ENCODE data around the gene ESAM. TPM values are rescaled to one million over a fixed set of nuclear protein-coding genes. Genes with fewer than 3 reads are reported as not detected.
A peak's percentile ranks its signal among the peaks of the same experiment; 100 is the strongest.

ESAM gene
- total and polyA plus RNA-seq, 4 donors, result 4.0 to 15.6 (median 9.9) TPM

GRCh38 chr11:124760806-124761205, 1.3 kb downstream of the ESAM start:
- Histone ChIP-seq H3K4me3 (ENCODE audit: low read depth in 1 of 3, low read length in 3 of 3) (peak overlapping the region in 2 of 3 donors; percentile 15 to 60), H3K36me3 (ENCODE audit: control insufficient read depth in 4 of 4, insufficient read depth in 3 of 4, low read depth in 1 of 4, low read length in 3 of 4) (no peaks in the 10 kb centered on the region), H3K4me1 (ENCODE audit: control insufficient read depth in 4 of 4, insufficient read depth in 4 of 4, low read length in 3 of 4) (peaks cover 18 to 39% (median 22%) of the 10 kb centered on the region in 4 donors), H3K9ac (ENCODE audit: low read depth in 1 of 2, low read length in 2 of 2) (no peak overlapping the region), H3K27me3 (ENCODE audit: control insufficient read depth in 4 of 4, insufficient read depth in 4 of 4, low read length in 3 of 4) (peaks cover 0 to 8% (median 5%) of the 10 kb centered on the region in 4 donors), H3K9me3 (ENCODE audit: control insufficient read depth in 4 of 4, low read length in 3 of 4) (no peaks in the 10 kb centered on the region), H3K27ac (ENCODE audit: low read depth in 1 of 2, low read length in 2 of 2) (peak overlapping the region; percentile 82 to 84)
- TF ChIP-seq, protein P1, sequence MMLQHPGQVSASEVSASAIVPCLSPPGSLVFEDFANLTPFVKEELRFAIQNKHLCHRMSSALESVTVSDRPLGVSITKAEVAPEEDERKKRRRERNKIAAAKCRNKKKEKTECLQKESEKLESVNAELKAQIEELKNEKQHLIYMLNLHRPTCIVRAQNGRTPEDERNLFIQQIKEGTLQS (IDR thresholded peaks at IDR 0.05), result no peak
- no peak for DNase-seq (ENCODE audit: low spot score)
- WGBS, result 60% methylated on average over 3 of the region's 3 CpGs

DNA sequence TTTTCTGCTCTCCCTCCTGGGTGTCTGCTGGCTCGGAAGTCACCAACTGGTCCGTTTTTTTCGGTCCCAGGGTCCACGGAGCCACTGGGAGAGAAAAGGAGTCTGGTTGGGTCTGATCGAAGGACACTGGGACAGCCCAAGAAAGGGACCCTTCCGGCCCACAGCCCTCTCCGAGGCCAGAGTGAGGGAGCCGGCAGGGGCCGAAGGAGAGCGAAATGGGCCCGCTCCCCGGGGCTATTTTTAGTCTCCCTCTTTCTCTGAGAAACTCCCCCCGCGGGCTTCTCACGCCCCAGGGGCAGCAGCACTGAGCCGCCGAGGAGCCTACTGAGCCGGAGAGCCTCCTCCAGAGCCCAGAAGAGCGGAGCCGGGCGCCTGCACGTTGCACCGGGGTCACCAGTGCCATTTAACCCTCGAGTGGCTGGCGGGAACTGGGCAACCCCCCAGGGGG, 1.9 kb downstream of the ESAM start:
- Histone ChIP-seq H3K4me1 (ENCODE audit: control insufficient read depth in 4 of 4, insufficient read depth in 4 of 4, low read length in 3 of 4) (peaks cover 18 to 39% (median 22%) of the 10 kb centered on the region in 4 donors), H3K27ac (ENCODE audit: low read depth in 1 of 2, low read length in 2 of 2) (peak overlapping the region; percentile 82 to 84), H3K27me3 (ENCODE audit: control insufficient read depth in 4 of 4, insufficient read depth in 4 of 4, low read length in 3 of 4) (peaks cover 0 to 8% (median 5%) of the 10 kb centered on the region in 4 donors), H3K9ac (ENCODE audit: low read depth in 1 of 2, low read length in 2 of 2) (no peak overlapping the region), H3K36me3 (ENCODE audit: control insufficient read depth in 4 of 4, insufficient read depth in 3 of 4, low read depth in 1 of 4, low read length in 3 of 4) (no peaks in the 10 kb centered on the region), H3K9me3 (ENCODE audit: control insufficient read depth in 4 of 4, low read length in 3 of 4) (no peaks in the 10 kb centered on the region), H3K4me3 (ENCODE audit: low read depth in 1 of 3, low read length in 3 of 3) (peak overlapping the region in 2 of 3 donors; percentile 15 to 60)
- 16% methylated on average over 25 of the region's 25 CpGs for WGBS
- no peak for DNase-seq (ENCODE audit: low spot score)
- no peak for TF ChIP-seq SP1 (IDR thresholded peaks at IDR 0.05)
- TF ChIP-seq FOXA1 (IDR thresholded peaks at IDR 0.05), result no peak
- TF ChIP-seq GABPA (IDR thresholded peaks at IDR 0.05 in 1 of 2, conservative IDR thresholded peaks at IDR 0.05 in 1 of 2), result no peak
- TF ChIP-seq HNF4A (conservative IDR thresholded peaks at IDR 0.05), result no peak

GRCh38 chr11:124759266-124760204, 2.6 kb downstream of the ESAM start:
- TF ChIP-seq NR2F2 (IDR thresholded peaks at IDR 0.05) (peak; percentile 81), FOXA1 (IDR thresholded peaks at IDR 0.05) (no peak), JUND (IDR thresholded peaks at IDR 0.05) (no peak), MAX (IDR thresholded peaks at IDR 0.05) (peak; percentile 37), SP1 (IDR thresholded peaks at IDR 0.05) (peak; percentile 47), RXRA (IDR thresholded peaks at IDR 0.05) (no peak), HNF4A (conservative IDR thresholded peaks at IDR 0.05) (no peak), RAD21 (IDR thresholded peaks at IDR 0.05) (peak in 1 of 2 donors; percentile 9), HNF4G (IDR thresholded peaks at IDR 0.05) (no peak)
- TF ChIP-seq, protein P1 (IDR thresholded peaks at IDR 0.05), result no peak
- TF ChIP-seq, protein P2, sequence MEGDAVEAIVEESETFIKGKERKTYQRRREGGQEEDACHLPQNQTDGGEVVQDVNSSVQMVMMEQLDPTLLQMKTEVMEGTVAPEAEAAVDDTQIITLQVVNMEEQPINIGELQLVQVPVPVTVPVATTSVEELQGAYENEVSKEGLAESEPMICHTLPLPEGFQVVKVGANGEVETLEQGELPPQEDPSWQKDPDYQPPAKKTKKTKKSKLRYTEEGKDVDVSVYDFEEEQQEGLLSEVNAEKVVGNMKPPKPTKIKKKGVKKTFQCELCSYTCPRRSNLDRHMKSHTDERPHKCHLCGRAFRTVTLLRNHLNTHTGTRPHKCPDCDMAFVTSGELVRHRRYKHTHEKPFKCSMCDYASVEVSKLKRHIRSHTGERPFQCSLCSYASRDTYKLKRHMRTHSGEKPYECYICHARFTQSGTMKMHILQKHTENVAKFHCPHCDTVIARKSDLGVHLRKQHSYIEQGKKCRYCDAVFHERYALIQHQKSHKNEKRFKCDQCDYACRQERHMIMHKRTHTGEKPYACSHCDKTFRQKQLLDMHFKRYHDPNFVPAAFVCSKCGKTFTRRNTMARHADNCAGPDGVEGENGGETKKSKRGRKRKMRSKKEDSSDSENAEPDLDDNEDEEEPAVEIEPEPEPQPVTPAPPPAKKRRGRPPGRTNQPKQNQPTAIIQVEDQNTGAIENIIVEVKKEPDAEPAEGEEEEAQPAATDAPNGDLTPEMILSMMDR (IDR thresholded peaks at IDR 0.05; ENCODE audit: low read depth, low read length, missing input control), result no peak
- peak overlapping the region; percentile 82 to 84 for H3K27ac ChIP-seq (ENCODE audit: low read depth in 1 of 2, low read length in 2 of 2)
- H3K36me3 ChIP-seq (ENCODE audit: control insufficient read depth in 4 of 4, insufficient read depth in 3 of 4, low read depth in 1 of 4, low read length in 3 of 4), result no peaks in the 10 kb centered on the region
- no peaks in the 10 kb centered on the region for H3K9me3 ChIP-seq (ENCODE audit: control insufficient read depth in 4 of 4, low read length in 3 of 4)
- peak; percentile 33 for DNase-seq (ENCODE audit: low spot score)
- H3K4me1 ChIP-seq (ENCODE audit: control insufficient read depth in 4 of 4, insufficient read depth in 4 of 4, low read length in 3 of 4), result peaks cover 18 to 39% (median 22%) of the 10 kb centered on the region in 4 donors
- WGBS, result 20% methylated on average over 52 of the region's 52 CpGs
- peaks cover 0 to 8% (median 5%) of the 10 kb centered on the region in 4 donors for H3K27me3 ChIP-seq (ENCODE audit: control insufficient read depth in 4 of 4, insufficient read depth in 4 of 4, low read length in 3 of 4)
- H3K9ac ChIP-seq (ENCODE audit: low read depth in 1 of 2, low read length in 2 of 2), result no peak overlapping the region
- H3K4me3 ChIP-seq (ENCODE audit: low read depth in 1 of 3, low read length in 3 of 3), result peak overlapping the region in 1 of 3 donors; percentile 60

Data from liver (tissue), 9 donors.